ENCODE results near the gene THG1L.

- TF ChIP-seq CTCF (IDR thresholded peaks at IDR 0.05): no peak
- TF ChIP-seq POLR2A (IDR thresholded peaks at IDR 0.05): no peak
These were observed 17.2 kb upstream of the THG1L start for GRCh38 chr5:157713830-157714595.

Data from thyroid gland (tissue), 4 donors.